ENCODE data around the gene IRF8.

- TF ChIP-seq CTCF (conservative IDR thresholded peaks at IDR 0.05 in 1 of 2, IDR thresholded peaks at IDR 0.05 in 1 of 2; ENCODE audit: low read depth in 1 of 2, low read length in 2 of 2) = no peak
- TF ChIP-seq EZH2 (IDR thresholded peaks at IDR 0.05; ENCODE audit: low read length, missing control alignments) = no peak
These were observed 16.3 kb downstream of the IRF8 start for GRCh38 chr16:85915125-85915845.
